Loucy (cell line): ENCODE measurements around the gene GARIN5B.

Experiments
- H2AFZ ChIP-seq: fragments of 200-600 bp; sonication (generic); 2 replicates; pipeline ENCODE4 v1.6.0; 2016; ENCODE audit warnings: antibody characterized with exemption, mild to moderate bottlenecking, low read length, moderate library complexity
- H3F3A ChIP-seq: fragments of 200-600 bp; 2 replicates; pipeline ENCODE4 v1.6.0; 2016; ENCODE audit warnings: antibody characterized with exemption, low read depth, mild to moderate bottlenecking
- H3K27me3 ChIP-seq: fragments of 200-600 bp; sonication (generic); 2 replicates; pipeline ENCODE4 v1.6.1; 2014; ENCODE audit warnings: low read length, mild to moderate bottlenecking; ENCODE audit not compliant: insufficient read depth, poor library complexity, severe bottlenecking
- H3K36me3 ChIP-seq: fragments of 200-600 bp; sonication (generic); 2 replicates; pipeline ENCODE4 v1.6.1; 2016; ENCODE audit warnings: low read length; ENCODE audit not compliant: insufficient read depth
- H3K4me1 ChIP-seq: fragments of 200-600 bp; sonication (generic); 2 replicates; pipeline ENCODE4 v1.5.1; 2014; ENCODE audit warnings: low read length, mild to moderate bottlenecking; ENCODE audit not compliant: insufficient read depth, poor library complexity, severe bottlenecking
- H3K4me2 ChIP-seq: fragments of 200-600 bp; sonication (generic); 2 replicates; pipeline ENCODE4 v1.6.0; 2014; ENCODE audit warnings: antibody characterized with exemption, low read length, low read depth, mild to moderate bottlenecking; ENCODE audit not compliant: poor library complexity, severe bottlenecking
- H3K4me3 ChIP-seq: fragments of 200-600 bp; sonication (generic); 2 replicates; pipeline ENCODE4 v1.5.1; 2014; ENCODE audit warnings: low read length, mild to moderate bottlenecking, mixed read lengths; ENCODE audit not compliant: poor library complexity, severe bottlenecking
- H3K79me2 ChIP-seq: fragments of 200-600 bp; sonication (generic); 2 replicates; pipeline ENCODE4 v1.6.1; 2014; ENCODE audit warnings: low read length; ENCODE audit not compliant: insufficient read depth
- H3K9ac ChIP-seq: fragments of 200-600 bp; sonication (generic); 2 replicates; pipeline ENCODE4 v1.6.0; 2014; ENCODE audit warnings: mild to moderate bottlenecking, low read depth, low read length, moderate library complexity; ENCODE audit not compliant: poor library complexity, severe bottlenecking
- H3K9me2 ChIP-seq: fragments of 200-600 bp; sonication (generic); replicated peaks from 2 replicates; pipeline ENCODE4 v1.6.1; 2016; ENCODE audit warnings: low read depth, low read length, mixed read lengths
- H3K9me3 ChIP-seq: fragments of 200-600 bp; sonication (generic); 2 replicates; pipeline ENCODE4 v1.6.1; 2014; ENCODE audit warnings: mild to moderate bottlenecking, antibody characterized with exemption, low read length, low read depth; ENCODE audit not compliant: insufficient read depth
- H4K20me1 ChIP-seq: fragments of 200-600 bp; sonication (generic); 2 replicates; pipeline ENCODE4 v1.6.0; 2014; ENCODE audit warnings: antibody characterized with exemption, low read length, mild to moderate bottlenecking; ENCODE audit not compliant: insufficient read depth, poor library complexity, severe bottlenecking
- EZH2phosphoT487 ChIP-seq: fragments of 200-600 bp; IDR thresholded peaks from 2 replicates; pipeline ENCODE4 v1.6.1; 2018; ENCODE audit warnings: antibody characterized with exemption, mild to moderate bottlenecking, moderate library complexity, borderline replicate concordance
- TF ChIP-seq, protein P1 (sequence below): fragments of 200-600 bp; sonication (generic); conservative IDR thresholded peaks from 2 replicates; pipeline ENCODE4 v1.5.1; 2014; ENCODE audit warnings: mild to moderate bottlenecking, antibody characterized with exemption, low read length

The GARIN5B gene

DNA sequence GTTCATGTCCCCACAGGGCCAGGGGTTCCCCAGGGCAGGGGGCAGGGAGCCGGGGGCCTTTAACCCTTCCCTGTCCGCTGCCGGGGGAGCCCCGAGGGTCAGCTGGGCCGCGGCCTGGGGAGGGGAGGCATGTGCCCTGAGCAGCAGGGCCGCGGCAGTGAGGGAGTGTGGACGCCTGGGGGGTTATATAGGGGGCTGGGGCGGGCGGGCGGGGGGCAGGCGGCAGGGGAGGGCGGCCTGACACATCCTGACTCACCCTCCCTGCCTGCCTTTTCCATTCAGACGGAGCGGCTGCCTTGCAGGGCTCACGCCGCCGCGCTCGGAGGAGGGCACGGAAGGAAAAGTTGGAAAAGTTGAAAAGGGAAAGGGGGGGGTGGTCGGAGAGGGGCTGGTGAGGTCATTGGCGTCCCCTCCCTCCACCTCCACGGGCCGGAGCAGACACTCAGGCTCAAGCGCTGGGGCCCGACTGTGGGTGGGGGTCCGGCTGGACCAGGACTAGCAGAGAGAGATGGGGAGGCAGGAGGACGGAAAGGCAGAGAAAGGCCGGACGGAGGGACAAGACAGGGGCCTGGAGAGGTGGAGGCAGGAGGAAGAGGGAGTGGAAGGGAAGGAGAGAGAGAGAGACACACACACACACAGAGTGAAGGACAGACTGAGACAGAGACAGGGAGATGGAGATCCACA lies 7.4 kb upstream of the GARIN5B start, which contains the start of gene IL11:
Gene IL11, minus strand, starts transcription at position 159 of the 684 bp plus-strand sequence. Its CDS starts 153 bp downstream, at position 6.
- Histone ChIP-seq H3K4me2 (no peak within 1 kb of the TSS), H3K9me2 (no peaks in the 10 kb centered on the region), H3K9ac (no peak within 1 kb of the TSS), H3K4me1 (no peaks in the 10 kb centered on the region), H3K36me3 (no peaks in the 10 kb centered on the region), H4K20me1 (no peaks in the 10 kb centered on the region), H3K9me3 (no peaks in the 10 kb centered on the region), H3K79me2 (no peaks in the 10 kb centered on the region), H3F3A (no peaks in the 10 kb centered on the region), H3K4me3 (no peak within 1 kb of the TSS), H3K27me3 (no peaks in the 10 kb centered on the region), H2AFZ (no peak within 1 kb of the TSS)
- TF ChIP-seq EZH2phosphoT487: no peak
- TF ChIP-seq, protein P1, sequence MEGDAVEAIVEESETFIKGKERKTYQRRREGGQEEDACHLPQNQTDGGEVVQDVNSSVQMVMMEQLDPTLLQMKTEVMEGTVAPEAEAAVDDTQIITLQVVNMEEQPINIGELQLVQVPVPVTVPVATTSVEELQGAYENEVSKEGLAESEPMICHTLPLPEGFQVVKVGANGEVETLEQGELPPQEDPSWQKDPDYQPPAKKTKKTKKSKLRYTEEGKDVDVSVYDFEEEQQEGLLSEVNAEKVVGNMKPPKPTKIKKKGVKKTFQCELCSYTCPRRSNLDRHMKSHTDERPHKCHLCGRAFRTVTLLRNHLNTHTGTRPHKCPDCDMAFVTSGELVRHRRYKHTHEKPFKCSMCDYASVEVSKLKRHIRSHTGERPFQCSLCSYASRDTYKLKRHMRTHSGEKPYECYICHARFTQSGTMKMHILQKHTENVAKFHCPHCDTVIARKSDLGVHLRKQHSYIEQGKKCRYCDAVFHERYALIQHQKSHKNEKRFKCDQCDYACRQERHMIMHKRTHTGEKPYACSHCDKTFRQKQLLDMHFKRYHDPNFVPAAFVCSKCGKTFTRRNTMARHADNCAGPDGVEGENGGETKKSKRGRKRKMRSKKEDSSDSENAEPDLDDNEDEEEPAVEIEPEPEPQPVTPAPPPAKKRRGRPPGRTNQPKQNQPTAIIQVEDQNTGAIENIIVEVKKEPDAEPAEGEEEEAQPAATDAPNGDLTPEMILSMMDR: no peak

DNA sequence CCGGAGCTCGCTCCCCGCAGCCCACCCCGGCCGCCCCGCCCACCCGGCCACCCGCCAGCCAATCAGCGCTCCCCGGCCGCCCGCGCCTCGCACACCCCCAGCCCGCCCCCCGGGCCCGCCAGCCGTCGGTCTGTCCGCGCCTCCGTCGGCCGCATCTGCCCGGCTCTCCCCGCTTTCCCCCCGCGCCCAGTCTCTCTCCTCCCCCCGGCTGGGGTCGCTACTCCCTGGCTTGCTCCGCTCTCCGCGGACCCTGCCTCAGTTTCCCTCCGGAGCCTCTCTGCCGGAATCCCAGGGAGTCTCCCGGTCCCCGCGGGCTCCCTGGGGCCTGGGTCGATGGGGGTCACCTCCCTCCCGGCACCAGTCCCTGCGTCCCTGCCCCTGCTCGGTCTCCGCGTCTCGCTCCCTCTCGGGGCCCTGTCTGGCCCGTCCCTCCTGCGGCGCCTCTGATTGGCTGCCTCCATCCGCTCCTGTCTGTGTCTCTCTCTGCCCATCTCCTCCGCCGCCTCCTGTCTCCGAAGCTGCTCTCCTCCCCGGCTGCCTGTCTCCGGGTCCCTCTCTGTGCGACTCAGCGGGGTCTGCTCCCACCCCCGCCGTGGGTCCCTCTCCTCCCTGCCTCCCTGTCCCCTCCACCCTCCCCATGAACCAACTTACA lies 6.7 kb upstream of the GARIN5B start:
- H3K4me1 ChIP-seq: no peaks in the 10 kb centered on the region
- no peak overlapping the region for H3K9ac ChIP-seq
- no peaks in the 10 kb centered on the region for H3F3A ChIP-seq
- TF ChIP-seq, protein P1: no peak
- no peak for TF ChIP-seq EZH2phosphoT487
- H3K4me2 ChIP-seq: no peak overlapping the region
- H3K4me3 ChIP-seq: no peak overlapping the region
- no peaks in the 10 kb centered on the region for H3K9me3 ChIP-seq
- no peaks in the 10 kb centered on the region for H3K9me2 ChIP-seq
- no peaks in the 10 kb centered on the region for H3K36me3 ChIP-seq
- no peaks in the 10 kb centered on the region for H4K20me1 ChIP-seq
- H3K27me3 ChIP-seq: no peaks in the 10 kb centered on the region
- H2AFZ ChIP-seq: no peak overlapping the region
- no peaks in the 10 kb centered on the region for H3K79me2 ChIP-seq

DNA sequence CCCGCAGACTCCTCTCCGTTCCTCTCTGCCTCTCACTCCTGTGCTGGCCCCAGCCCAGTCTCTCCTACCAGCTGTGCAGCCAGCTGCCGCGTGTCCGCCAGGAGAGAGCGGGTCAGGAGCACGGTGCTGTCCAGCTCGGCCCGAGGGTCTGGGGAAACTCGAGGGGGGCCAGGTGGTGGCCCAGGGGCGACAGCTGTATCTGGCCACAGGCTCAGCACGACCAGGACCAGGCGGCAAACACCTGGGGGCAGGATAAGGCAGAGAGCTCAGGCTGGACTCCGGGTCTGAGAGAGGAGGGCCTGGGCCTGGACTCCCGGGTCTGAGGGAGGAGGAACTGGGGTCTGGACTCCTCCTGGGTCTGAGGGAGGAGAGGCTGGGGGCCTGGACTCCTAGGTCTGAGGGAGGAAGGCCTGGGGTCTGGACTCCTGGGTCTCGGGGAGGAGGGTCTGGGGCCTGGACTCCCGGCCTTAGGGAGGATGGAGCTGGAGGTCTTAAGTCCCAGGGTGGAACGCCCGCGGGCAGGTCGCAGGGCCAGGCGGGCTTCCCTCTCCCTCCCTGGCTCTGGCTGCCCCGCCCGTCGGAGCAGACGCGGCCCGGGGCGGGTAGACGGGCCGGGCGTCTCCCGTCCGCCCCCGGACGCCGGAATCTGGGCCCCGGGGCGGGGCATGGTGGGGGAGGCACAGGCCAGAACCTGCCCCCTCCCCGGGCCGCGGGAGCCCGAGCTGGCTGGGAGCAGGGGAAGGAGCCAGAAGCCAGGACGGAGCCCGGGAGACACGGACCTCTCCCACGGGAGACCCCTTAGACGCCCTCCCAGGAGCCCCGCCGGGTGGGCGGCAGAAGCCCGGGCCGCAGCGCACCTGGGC lies 5.9 kb upstream of the GARIN5B start:
- Histone ChIP-seq H3K9me2 (no peaks in the 10 kb centered on the region), H3K79me2 (no peaks in the 10 kb centered on the region), H3K36me3 (no peaks in the 10 kb centered on the region), H3K4me3 (no peak overlapping the region), H2AFZ (no peak overlapping the region), H3K27me3 (no peaks in the 10 kb centered on the region), H4K20me1 (no peaks in the 10 kb centered on the region), H3F3A (no peaks in the 10 kb centered on the region), H3K9ac (no peak overlapping the region), H3K4me2 (no peak overlapping the region), H3K9me3 (no peaks in the 10 kb centered on the region), H3K4me1 (no peaks in the 10 kb centered on the region)
- no peak for TF ChIP-seq EZH2phosphoT487
- TF ChIP-seq, protein P1: no peak
